ENCODE results near the gene TLK1.
A peak's percentile ranks its signal among the peaks of the same experiment; 100 is the strongest.
"Not testable (repeated sequence)": the region's sequence is repeated elsewhere in the genome, so short reads cannot be mapped to it uniquely, and the experiment has no call there.

TLK1 gene

GRCh38 chr2:171171808-171172207 is 11.1 kb upstream of the TLK1 start:
- no peak for DNase-seq (ENCODE audit: low read depth)
- no peak overlapping the region for H3K4me3 ChIP-seq (ENCODE audit: low read depth, low read length)
- TF ChIP-seq, protein P1, sequence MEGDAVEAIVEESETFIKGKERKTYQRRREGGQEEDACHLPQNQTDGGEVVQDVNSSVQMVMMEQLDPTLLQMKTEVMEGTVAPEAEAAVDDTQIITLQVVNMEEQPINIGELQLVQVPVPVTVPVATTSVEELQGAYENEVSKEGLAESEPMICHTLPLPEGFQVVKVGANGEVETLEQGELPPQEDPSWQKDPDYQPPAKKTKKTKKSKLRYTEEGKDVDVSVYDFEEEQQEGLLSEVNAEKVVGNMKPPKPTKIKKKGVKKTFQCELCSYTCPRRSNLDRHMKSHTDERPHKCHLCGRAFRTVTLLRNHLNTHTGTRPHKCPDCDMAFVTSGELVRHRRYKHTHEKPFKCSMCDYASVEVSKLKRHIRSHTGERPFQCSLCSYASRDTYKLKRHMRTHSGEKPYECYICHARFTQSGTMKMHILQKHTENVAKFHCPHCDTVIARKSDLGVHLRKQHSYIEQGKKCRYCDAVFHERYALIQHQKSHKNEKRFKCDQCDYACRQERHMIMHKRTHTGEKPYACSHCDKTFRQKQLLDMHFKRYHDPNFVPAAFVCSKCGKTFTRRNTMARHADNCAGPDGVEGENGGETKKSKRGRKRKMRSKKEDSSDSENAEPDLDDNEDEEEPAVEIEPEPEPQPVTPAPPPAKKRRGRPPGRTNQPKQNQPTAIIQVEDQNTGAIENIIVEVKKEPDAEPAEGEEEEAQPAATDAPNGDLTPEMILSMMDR (IDR thresholded peaks at IDR 0.05; ENCODE audit: low read depth, low read length, missing control alignments): no peak

DNA sequence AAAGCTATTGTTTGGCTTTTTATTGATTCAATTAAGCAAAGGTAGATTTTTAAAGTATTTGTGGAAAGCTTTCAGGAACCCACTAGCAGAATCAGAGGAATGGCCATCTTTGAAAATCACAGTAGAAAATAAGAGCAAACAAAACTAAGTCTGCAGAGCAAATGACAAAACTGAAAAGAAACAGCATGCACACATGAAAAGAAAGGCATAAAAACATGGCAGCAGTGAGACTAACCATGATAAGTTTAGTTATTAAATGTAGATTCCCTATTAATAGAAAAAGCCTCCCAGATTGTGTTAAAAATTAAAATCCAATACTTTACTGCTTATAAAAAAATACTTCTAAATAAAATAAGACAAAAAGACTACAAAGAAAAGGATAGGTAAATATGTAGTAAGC is 9.1 kb upstream of the TLK1 start:
- no peak for DNase-seq (ENCODE audit: low read depth)
- H3K4me3 ChIP-seq (ENCODE audit: low read depth, low read length): no peak overlapping the region
- TF ChIP-seq, protein P1 (IDR thresholded peaks at IDR 0.05; ENCODE audit: low read depth, low read length, missing control alignments): no peak

- no peak for DNase-seq (ENCODE audit: low read depth)
- H3K4me3 ChIP-seq (ENCODE audit: low read depth, low read length): no peak overlapping the region
- TF ChIP-seq, protein P1 (IDR thresholded peaks at IDR 0.05; ENCODE audit: low read depth, low read length, missing control alignments): no peak
These were observed 8.6 kb upstream of the TLK1 start for GRCh38 chr2:171169333-171169732.

- DNase-seq (ENCODE audit: low read depth): no peak
- H3K4me3 ChIP-seq (ENCODE audit: low read depth, low read length): no peak overlapping the region
- TF ChIP-seq, protein P1 (IDR thresholded peaks at IDR 0.05; ENCODE audit: low read depth, low read length, missing control alignments): no peak
These were observed 6.8 kb upstream of the TLK1 start for GRCh38 chr2:171167352-171167997.

- H3K4me3 ChIP-seq (ENCODE audit: low read depth, low read length): no peak overlapping the region
- no peak for DNase-seq (ENCODE audit: low read depth)
- TF ChIP-seq, protein P1 (IDR thresholded peaks at IDR 0.05; ENCODE audit: low read depth, low read length, missing control alignments): no peak
These were observed 5.8 kb upstream of the TLK1 start for GRCh38 chr2:171166328-171166983.

GRCh38 chr2:171165967-171166327 is 5.3 kb upstream of the TLK1 start:
- TF ChIP-seq, protein P1 (IDR thresholded peaks at IDR 0.05; ENCODE audit: low read depth, low read length, missing control alignments): no peak
- H3K4me3 ChIP-seq (ENCODE audit: low read depth, low read length): no peak overlapping the region
- DNase-seq (ENCODE audit: low read depth): no peak

- no peak overlapping the region for H3K4me3 ChIP-seq (ENCODE audit: low read depth, low read length)
- DNase-seq (ENCODE audit: low read depth): peak; percentile 31
- TF ChIP-seq, protein P1 (IDR thresholded peaks at IDR 0.05; ENCODE audit: low read depth, low read length, missing control alignments): no peak
These were observed 2.6 kb upstream of the TLK1 start for GRCh38 chr2:171163261-171163660.

DNA sequence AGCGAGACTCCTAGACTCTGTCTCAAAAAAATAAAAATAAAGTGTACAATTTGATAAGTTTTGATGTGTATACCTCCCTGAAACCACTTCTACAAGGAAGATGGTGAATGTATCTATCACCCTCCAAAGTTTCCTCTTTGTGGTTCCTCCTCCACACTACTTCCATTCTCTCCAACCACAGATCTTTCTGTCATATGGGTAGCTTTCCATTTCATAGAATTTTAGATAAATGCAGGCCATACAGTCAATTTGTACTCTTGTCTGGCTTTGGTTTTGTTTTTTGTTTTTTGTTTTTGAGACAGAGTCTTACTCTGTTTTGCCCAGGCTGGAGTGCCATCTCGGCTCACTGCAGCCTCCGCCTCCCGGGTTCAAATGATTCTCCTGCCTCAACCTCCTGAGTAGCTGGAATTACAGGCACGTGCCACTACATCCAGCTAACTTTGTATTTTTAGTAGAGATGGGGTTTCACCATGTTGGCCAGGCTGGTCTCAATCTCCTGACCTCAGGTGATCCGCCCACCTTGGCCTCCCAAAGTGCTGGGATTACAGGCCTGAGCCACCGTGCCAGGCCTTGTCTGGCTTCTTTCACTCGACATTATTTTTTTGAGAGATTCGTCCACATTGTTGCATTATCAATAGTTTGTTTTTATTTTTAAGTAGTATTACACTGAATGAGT is 2.0 kb upstream of the TLK1 start:
- not testable (repeated sequence) for DNase-seq (ENCODE audit: low read depth); H3K4me3 ChIP-seq (ENCODE audit: low read depth, low read length)
